Measurements from ENCODE around the gene NLRP7.
"Not testable (repeated sequence)": the region's sequence is repeated elsewhere in the genome, so short reads cannot be mapped to it uniquely, and the experiment has no call there.

NLRP7 gene

GRCh38 chr19:54947381-54947780 is at the start of gene NLRP7:
TSS of gene NLRP7 (minus strand) at chr19:54947530.
- no peak for DNase-seq

GRCh38 chr19:54995561-54995960 is 48.2 kb upstream of the NLRP7 start:
- no peak for DNase-seq

GRCh38 chr19:54989531-54989930 is 42.2 kb upstream of the NLRP7 start:
- not testable (repeated sequence) for DNase-seq

DNA sequence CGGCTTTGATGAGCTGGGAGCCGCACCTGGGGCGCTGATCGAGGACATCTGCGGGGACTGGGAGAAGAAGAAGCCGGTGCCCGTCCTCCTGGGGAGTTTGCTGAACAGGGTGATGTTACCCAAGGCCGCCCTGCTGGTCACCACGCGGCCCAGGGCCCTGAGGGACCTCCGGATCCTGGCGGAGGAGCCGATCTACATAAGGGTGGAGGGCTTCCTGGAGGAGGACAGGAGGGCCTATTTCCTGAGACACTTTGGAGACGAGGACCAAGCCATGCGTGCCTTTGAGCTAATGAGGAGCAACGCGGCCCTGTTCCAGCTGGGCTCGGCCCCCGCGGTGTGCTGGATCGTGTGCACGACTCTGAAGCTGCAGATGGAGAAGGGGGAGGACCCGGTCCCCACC is 35.2 kb upstream of the NLRP7 start:
- DNase-seq, result not testable (repeated sequence)

DNA sequence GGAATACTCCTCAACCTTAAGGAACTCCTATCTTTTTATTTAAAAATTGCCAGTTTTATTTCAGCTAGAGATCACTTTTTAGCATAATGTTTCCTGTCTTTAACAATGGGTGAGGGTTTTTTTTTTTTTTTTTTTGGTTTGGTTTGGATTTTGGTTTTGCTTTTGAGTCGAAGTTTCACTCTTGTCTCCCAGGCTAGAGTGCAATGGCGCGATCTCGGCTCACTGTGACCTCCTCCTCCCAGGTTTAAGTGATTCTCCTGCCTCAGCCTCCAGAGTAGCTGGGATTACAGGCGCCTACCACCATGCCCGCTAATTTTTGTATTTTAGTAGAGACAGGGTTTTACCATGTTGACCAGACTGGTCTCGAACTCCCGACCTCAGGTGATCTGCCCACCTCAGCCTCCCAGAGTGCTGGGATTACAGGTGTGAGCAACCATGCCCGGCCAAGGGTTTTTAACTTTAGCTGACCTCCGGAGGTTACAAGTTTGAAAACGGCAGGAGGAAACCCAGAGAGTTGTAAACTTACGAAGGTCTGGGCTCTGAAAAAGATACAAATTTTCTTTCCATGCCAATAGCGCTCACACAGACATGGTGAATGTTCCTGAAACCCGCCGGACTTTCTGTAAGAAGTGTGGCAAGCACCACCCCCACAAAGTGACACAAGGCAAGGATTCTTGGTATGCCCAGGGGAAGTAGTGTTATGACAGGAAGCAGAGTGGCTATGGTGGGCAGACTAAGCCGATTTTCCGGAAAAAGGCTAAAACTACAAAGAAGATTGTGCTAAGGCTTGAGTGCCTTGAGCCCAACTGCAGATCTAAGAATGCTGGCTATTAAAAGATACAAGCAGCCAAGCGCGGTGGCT is 26.1 kb upstream of the NLRP7 start:
- DNase-seq, result peak; percentile 10

DNA sequence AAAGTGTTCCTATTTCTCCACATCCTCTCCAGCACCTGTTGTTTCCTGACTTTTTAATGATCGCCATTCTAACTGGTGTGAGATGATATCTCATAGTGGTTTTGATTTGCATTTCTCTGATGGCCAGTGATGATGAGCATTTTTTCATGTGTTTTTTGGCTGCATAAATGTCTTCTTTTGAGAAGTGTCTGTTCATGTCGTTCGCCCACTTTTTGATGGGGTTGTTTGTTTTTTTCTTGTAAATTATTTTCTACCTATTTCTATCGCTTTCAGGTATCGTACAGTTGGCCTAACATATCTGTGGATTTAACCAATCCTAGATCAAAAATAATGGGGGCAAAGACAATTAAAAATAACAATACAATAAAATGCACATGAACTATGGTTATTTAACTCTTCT is 24.1 kb upstream of the NLRP7 start:
- not testable (repeated sequence) for DNase-seq

- no peak for DNase-seq
Observed at GRCh38 chr19:54969647-54970046, 22.3 kb upstream of the NLRP7 start.

- DNase-seq, result no peak
Observed at GRCh38 chr19:54967611-54968010, 20.3 kb upstream of the NLRP7 start.

DNA sequence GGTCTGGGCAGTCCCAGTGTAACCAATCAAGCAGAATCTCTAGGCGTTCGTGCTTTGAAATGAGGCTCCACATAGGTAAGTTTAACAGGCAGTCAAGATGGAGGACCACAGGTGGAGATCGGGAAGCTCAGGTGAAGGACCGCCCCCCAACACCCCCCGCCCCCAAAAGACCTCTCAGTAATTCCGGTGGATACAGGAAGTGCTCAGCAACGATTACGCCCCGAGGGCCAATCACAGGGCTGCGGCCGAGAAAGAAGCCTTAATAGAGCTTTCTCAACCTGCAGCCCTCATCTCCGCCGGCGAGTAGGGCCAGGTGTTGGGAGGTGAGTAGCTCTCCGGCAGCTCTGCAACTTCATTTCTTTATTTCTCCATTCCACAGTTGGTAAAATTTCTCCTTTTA is 17.7 kb upstream of the NLRP7 start:
- DNase-seq, result not testable (repeated sequence)

DNA sequence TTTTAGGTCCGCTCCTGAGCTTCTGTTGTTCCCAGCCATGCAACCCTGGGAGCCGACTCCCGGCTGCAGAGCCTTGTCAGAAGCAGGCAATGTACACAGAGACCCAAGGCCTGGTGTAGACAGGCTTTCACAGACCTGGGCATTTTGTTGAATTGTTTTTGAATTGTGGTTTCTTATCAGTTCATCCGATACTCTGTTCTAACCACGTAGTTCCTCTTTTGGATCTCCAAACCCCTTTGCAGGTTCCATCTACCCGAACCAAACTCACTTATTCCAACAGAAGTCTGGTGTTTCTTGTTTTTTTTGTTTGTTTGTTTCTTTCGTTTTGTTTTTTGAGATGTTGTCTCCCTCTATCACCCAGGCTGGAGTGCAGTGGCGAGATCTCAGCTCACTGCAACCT is 12.5 kb upstream of the NLRP7 start:
- DNase-seq, result no peak

- no peak for DNase-seq
Observed at GRCh38 chr19:54955376-54955775, 8.0 kb upstream of the NLRP7 start.

DNA sequence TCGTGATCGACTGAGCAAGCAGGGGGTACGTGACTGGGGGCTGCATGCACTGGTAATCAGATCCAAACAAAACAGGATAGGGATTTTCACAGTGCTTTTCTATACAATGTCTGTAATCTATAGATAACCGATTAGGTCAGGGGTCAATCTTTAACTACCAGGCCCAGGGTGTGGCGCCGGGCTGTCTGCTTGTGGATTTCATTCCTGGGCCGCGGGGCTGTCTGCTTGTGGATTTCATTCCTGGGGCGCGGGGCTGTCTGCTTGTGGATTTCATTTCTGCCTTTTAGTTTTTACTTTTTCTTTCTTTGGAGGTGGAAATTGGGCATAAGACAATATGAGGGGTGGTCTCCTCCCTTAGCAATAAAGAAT is 6.0 kb upstream of the NLRP7 start:
- not testable (repeated sequence) for DNase-seq

DNA sequence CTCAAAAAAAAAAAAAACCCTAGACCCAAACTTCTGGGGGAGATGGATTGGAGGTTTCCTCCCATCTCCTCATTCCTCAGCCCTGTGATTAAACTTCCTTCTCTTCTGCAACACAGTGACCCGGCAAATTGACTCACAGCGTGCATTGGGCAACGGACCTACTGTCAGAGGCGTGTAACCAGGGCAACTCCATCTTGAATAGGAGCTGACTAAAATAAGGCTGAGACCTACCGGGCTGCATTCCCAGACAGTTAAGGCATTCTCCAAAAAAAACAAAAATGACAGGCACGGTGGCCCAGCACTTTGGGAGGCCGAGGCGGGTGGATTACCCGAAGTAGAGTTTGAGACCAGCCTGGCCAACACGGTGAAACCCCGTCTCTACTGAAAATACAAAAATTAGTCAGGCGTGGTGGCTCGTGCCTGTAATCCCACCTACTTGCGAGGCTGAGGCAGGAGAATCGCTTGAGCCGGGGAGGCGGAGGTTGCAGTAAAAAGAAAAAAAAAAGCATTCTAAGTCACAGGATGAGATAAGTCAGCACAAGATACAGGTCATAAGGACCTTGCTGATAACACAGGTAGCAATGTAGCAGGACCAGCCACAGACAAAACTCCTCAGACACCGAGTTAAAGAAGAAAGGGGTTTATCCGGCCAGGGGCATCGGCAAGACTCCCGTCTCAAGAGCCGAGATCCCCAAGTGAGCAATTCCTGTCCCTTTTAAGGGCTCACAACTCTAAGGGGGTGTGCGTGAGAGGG is 5.4 kb upstream of the NLRP7 start:
- DNase-seq, result peak; percentile 69

- DNase-seq, result not testable (repeated sequence)
Observed at GRCh38 chr19:54950580-54950979, 3.2 kb upstream of the NLRP7 start.

DNA sequence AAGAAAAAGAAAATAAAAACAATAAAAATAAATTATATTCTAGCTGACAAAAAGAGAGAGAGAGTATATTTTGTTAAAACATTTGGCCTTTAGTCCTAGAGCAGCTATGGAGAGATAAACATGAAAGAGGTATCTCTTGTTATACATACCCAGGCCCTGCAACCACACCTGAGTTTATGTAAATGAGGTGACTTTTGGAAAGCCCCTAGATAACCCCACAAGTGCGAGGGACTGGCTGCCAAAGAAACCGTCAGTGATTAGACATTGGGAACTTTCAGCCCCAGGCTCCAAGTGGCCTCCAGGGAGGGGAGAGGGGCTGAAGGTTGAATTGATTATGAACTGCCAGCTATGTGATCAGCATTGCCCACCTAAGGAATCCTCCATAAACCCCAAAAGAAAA is 2.1 kb upstream of the NLRP7 start:
- DNase-seq, result no peak

- not testable (repeated sequence) for DNase-seq
Observed at GRCh38 chr19:54943772-54944361, 3.5 kb downstream of the NLRP7 start.

DNA sequence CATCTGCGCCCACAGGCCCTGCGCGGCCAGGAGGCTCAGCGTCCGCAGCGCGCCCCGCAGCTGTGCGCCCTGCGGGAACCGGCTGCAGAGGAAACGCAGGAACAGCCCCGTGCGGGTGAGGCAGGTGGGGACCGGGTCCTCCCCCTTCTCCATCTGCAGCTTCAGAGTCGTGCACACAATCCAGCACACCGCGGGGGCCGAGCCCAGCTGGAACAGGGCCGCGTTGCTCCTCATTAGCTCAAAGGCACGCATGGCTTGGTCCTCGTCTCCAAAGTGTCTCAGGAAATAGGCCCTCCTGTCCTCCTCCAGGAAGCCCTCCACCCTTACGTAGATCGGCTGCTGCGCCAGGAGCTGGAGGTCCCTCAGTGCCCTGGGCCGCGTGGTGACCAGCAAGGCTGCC is 7.8 kb downstream of the NLRP7 start:
- DNase-seq, result not testable (repeated sequence)

- DNase-seq, result no peak
Observed at GRCh38 chr19:54938906-54939305, 8.4 kb downstream of the NLRP7 start.

- no peak for DNase-seq
Observed at GRCh38 chr19:54937926-54938325, 9.4 kb downstream of the NLRP7 start.

DNA sequence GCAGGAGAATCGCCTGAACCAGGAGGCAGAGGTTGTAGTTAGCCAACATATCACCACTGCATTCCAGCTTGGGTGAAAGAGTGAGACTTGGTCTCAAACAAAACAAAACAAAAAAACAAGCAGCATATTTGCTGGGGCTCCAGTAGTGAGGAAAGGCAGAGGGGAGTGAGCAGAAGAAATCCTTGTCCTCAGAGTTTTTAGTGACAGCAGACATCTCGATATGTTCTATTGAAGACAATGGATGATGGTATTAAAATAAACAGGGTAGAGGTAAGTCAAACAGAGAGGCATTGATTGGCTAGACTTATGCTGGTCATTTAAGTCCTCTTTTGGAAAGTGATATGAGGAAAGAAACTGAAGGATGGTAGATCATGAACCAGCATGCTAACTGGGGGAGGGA is 19.0 kb downstream of the NLRP7 start:
- DNase-seq, result no peak

- DNase-seq, result no peak
Observed at GRCh38 chr19:54923276-54923675, 24.1 kb downstream of the NLRP7 start.

- no peak for DNase-seq
Observed at GRCh38 chr19:54921082-54921481, 26.2 kb downstream of the NLRP7 start.

DNA sequence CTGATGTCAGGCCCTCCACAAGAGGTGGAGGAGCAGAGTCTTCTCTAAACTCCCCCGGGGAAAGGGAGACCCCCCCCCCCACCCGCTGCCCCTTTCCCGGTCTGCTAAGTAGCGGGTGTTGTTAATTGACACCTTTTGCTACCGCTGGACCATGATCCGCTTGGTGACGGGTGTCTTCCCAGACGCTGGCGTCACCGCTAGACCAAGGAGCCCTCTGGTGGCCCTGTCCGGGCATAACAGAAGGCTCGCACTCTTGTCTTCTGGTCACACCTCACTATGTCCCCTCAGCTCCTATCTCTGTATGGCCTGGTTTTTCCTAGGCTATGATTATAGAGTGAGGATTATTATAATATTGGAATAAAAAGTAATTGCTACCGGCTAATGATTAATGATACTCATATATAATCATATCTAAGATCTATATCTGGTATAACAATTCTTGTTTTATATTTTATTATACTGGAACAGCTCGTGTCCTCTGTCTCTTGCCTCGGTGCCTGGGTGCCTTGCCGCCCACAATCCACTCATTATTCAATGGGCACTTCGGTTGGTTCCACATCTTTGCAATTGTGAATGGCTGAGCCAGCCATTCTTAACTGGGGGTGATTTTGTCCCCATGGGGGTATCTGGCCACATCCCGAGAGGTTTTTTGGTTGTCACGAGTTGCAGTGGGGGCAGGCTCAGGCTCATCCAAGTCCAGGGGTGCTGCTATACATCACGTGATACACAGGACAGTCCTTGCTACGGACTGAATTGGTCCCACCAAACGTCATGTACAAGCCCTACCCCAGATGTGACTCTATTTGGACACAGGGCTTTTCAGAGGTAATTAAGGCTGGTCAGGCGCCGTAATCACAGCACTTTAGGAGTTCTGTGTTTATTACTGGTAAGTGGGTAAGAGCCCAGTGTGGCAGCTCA is 27.4 kb downstream of the NLRP7 start:
- DNase-seq, result not testable (repeated sequence)

Measured in CD4-positive, alpha-beta T cell treated with Interferon gamma for 1 hour (primary cell).